Natural killer cell treated with Interleukin-12 subunit alpha and Interleukin-12 subunit beta and Interleukin-15 and Interleukin-18, amount 100 ng/mL, for 72 hours (primary cell): ENCODE measurements around the gene TBC1D30. TPM values are rescaled to one million over a fixed set of nuclear protein-coding genes. Genes with fewer than 3 reads are reported as not detected.
"Not testable (repeated sequence)": the region's sequence is repeated elsewhere in the genome, so short reads cannot be mapped to it uniquely, and the experiment has no call there.

Experiments
- ATAC-seq, 2 donors: fragments of 150-1000 bp; cut with Tn5 transposase in 1 of 2; sonication (Bioruptor Pico), chemical (Tn5 transposase) in 1 of 2; 2 replicates each; pipeline ENCODE4 v1.10.0; 2021
- DNase-seq: peaks from one replicate; pipeline ENCODE4 v3.0.0; 2022; ENCODE audit warnings: low spot score
- H3K27ac Mint-ChIP-seq, 2 donors: 1 replicate in 1 of 2; 2 replicates in 1 of 2; pipeline ENCODE4 v1.8.0; 2022; ENCODE audit warnings: mixed read lengths in 2 of 2, mild to moderate bottlenecking in 1 of 2, moderate library complexity in 1 of 2
- H3K27me3 Mint-ChIP-seq, 2 donors: 1 replicate in 1 of 2; 2 replicates in 1 of 2; pipeline ENCODE4 v1.8.0; 2022; ENCODE audit warnings: mixed read lengths in 2 of 2
- H3K36me3 Mint-ChIP-seq: one replicate; pipeline ENCODE4 v1.8.0; 2022; ENCODE audit warnings: mixed read lengths
- H3K4me1 Mint-ChIP-seq, 2 donors: 1 replicate in 1 of 2; 2 replicates in 1 of 2; pipeline ENCODE4 v1.8.0; 2022; ENCODE audit warnings: low read depth in 2 of 2, mixed read lengths in 2 of 2, mild to moderate bottlenecking in 1 of 2
- H3K4me3 Mint-ChIP-seq: one replicate; pipeline ENCODE4 v1.8.0; 2022; ENCODE audit warnings: mixed read lengths
- H3K9me3 Mint-ChIP-seq: 2 replicates; pipeline ENCODE4 v1.8.0; 2022; ENCODE audit warnings: mixed read lengths
- total RNA-seq, 2 donors: library from RNA; stranded (reverse); gene quantifications; one replicate each; pipeline ENCODE4 v1.2.3, GENCODE V29; 2022

The TBC1D30 gene
- total RNA-seq, 2 donors from 2014 or later, result 1.1 TPM

DNA sequence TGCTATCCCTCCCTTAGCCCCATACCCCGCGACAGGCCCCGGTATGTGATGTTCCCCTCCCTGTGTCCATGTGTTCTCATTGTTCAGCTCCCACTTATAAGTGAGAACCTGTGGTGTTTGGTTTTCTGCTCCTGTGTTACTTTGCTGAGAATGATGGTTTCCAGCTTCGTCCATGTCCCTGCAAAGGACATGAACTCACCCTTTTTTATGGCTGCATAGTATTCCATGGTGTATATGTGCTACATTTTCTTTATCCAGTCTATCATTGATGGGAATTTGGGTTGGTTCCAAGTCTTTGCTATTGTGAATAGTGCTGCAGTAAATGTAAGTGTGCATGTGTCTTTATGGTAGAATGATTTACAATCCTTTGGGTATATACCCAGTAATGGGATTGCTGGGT lies 24.0 kb downstream of the TBC1D30 start:
- Mint-ChIP-seq H3K36me3 (peaks cover 26% of the 10 kb centered on the region), H3K27me3 (peaks cover 7 to 23% of the 10 kb centered on the region in 2 donors)
- not testable (repeated sequence) for DNase-seq, ATAC-seq, H3K9me3 Mint-ChIP-seq, H3K4me3 Mint-ChIP-seq, H3K27ac Mint-ChIP-seq, H3K4me1 Mint-ChIP-seq

- Mint-ChIP-seq H3K36me3 (no peaks in the 10 kb centered on the region), H3K27me3 (peaks cover 2 to 15% of the 10 kb centered on the region in 2 donors), H3K27ac (no peak overlapping the region), H3K9me3 (no peaks in the 10 kb centered on the region), H3K4me3 (no peak overlapping the region), H3K4me1 (no peaks in the 10 kb centered on the region)
- DNase-seq (no peak), ATAC-seq (peak in 1 of 2 donors; percentile 56)
Observed at GRCh38 chr12:64858882-64859605, 34.6 kb downstream of the TBC1D30 start.

GRCh38 chr12:64860446-64860998 lies 36.1 kb downstream of the TBC1D30 start:
- DNase-seq (no peak), ATAC-seq (no peak)
- no peak overlapping the region for H3K27ac Mint-ChIP-seq
- H3K36me3 Mint-ChIP-seq, result no peaks in the 10 kb centered on the region
- H3K9me3 Mint-ChIP-seq, result no peaks in the 10 kb centered on the region
- H3K4me3 Mint-ChIP-seq, result no peak overlapping the region
- no peaks in the 10 kb centered on the region for H3K4me1 Mint-ChIP-seq
- peaks cover 2 to 12% of the 10 kb centered on the region in 2 donors for H3K27me3 Mint-ChIP-seq

DNA sequence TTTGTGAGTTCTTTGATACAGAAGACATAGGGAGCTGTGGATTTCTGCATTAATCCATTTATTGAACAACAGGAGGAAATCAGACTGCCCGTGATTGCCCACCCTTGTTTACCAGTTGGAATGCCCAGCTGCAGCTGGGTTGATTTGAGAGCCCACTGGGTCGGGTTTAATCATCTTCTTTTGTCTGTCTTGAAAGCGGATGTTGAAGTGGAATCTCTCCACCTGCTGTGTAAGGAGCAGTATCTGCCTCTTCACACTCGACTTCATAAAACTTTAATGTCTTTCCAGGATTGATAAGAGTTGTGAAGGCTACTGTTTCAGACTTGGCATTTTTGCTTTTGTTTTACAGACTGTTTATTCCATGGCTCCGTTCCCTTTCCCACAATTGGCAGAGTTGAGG lies 39.9 kb downstream of the TBC1D30 start:
- peaks cover 10 to 28% of the 10 kb centered on the region in 2 donors for H3K27me3 Mint-ChIP-seq
- DNase-seq (no peak), ATAC-seq (no peak)
- no peaks in the 10 kb centered on the region for H3K9me3 Mint-ChIP-seq
- H3K4me1 Mint-ChIP-seq, result no peaks in the 10 kb centered on the region
- H3K27ac Mint-ChIP-seq, result no peak overlapping the region
- no peaks in the 10 kb centered on the region for H3K36me3 Mint-ChIP-seq
- no peak overlapping the region for H3K4me3 Mint-ChIP-seq

- Mint-ChIP-seq H3K27me3 (peaks cover 0 to 4% of the 10 kb centered on the region in 2 donors), H3K36me3 (no peaks in the 10 kb centered on the region), H3K27ac (no peak overlapping the region), H3K4me1 (no peaks in the 10 kb centered on the region), H3K9me3 (no peaks in the 10 kb centered on the region), H3K4me3 (no peak overlapping the region)
- DNase-seq (no peak), ATAC-seq (no peak)
Observed at GRCh38 chr12:64875186-64875585, 50.7 kb downstream of the TBC1D30 start.

DNA sequence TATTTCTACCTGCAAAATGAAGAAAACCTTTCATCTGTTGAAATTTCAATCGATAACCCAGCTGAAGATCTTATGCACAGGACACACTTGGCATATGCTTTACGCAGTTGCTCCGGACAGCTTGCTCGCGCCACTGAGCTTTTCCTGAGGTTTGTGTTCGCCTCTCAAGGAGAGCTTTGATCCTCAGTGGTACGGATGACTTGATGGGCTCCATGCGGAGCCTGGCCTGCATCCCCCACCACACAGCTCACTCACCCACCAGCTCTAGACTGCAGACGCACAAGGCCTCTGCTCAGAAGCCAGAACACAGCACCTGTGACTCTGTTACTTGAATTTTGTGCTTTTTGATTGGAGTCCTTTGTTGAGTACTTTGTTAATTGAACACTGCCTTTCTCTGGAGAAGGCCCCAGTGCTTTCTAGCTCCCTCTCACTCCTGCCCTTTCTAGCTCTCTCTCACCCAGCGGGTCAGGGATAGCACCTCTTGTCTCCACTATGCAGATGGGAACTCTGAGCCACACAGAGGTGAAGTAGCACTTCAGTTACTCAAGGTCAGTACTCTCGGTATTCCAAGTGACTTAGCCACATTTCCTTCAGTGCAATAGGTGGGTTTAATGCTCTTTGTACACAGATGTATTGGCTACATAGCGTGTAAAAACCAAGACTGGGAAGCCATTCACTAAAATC lies 52.1 kb downstream of the TBC1D30 start:
- Mint-ChIP-seq H3K27me3 (peaks cover 0 to 4% of the 10 kb centered on the region in 2 donors), H3K27ac (no peak overlapping the region), H3K4me1 (no peaks in the 10 kb centered on the region), H3K9me3 (no peaks in the 10 kb centered on the region), H3K36me3 (no peaks in the 10 kb centered on the region), H3K4me3 (no peak overlapping the region)
- no peak for DNase-seq
- ATAC-seq, result no peak

GRCh38 chr12:64877363-64878004 lies 53.0 kb downstream of the TBC1D30 start:
- H3K27ac Mint-ChIP-seq, result no peak overlapping the region
- H3K36me3 Mint-ChIP-seq, result no peaks in the 10 kb centered on the region
- H3K27me3 Mint-ChIP-seq, result peaks cover 2 to 4% of the 10 kb centered on the region in 2 donors
- DNase-seq, result no peak
- H3K9me3 Mint-ChIP-seq, result no peaks in the 10 kb centered on the region
- no peak overlapping the region for H3K4me3 Mint-ChIP-seq
- peak in 1 of 2 donors; percentile 29 for ATAC-seq
- no peaks in the 10 kb centered on the region for H3K4me1 Mint-ChIP-seq

GRCh38 chr12:64882687-64883086 lies 58.2 kb downstream of the TBC1D30 start:
- ATAC-seq, result no peak
- H3K9me3 Mint-ChIP-seq, result no peaks in the 10 kb centered on the region
- no peak for DNase-seq
- no peak overlapping the region for H3K27ac Mint-ChIP-seq
- no peaks in the 10 kb centered on the region for H3K4me1 Mint-ChIP-seq
- H3K4me3 Mint-ChIP-seq, result no peak overlapping the region
- no peaks in the 10 kb centered on the region for H3K36me3 Mint-ChIP-seq
- H3K27me3 Mint-ChIP-seq, result peaks cover 8 to 11% of the 10 kb centered on the region in 2 donors

GRCh38 chr12:64883264-64884163 lies 59.1 kb downstream of the TBC1D30 start:
- no peak overlapping the region for H3K27ac Mint-ChIP-seq
- no peaks in the 10 kb centered on the region for H3K36me3 Mint-ChIP-seq
- peaks cover 8 to 11% of the 10 kb centered on the region in 2 donors for H3K27me3 Mint-ChIP-seq
- no peaks in the 10 kb centered on the region for H3K4me1 Mint-ChIP-seq
- no peak overlapping the region for H3K4me3 Mint-ChIP-seq
- no peak for DNase-seq
- H3K9me3 Mint-ChIP-seq, result no peaks in the 10 kb centered on the region
- ATAC-seq, result no peak

DNA sequence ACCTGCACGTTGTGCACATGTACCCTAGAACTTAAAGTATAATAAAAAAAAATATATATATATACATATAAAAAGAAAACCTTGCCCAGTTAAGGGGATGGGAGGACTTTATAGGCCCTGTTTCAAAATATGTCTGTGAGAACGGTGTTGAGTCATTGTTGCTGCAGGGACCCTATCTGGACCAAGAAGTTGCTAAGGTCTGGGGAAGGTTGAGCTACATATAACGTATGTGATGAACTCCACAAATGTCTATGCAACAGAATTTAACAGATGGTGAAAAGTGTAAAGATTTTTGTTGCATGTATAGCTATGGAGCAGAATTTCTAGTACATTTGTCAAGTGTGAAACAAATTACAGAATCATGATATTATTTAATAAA lies 59.7 kb downstream of the TBC1D30 start:
- Mint-ChIP-seq H3K27ac (no peak overlapping the region), H3K27me3 (peaks cover 8 to 9% of the 10 kb centered on the region in 2 donors), H3K36me3 (no peaks in the 10 kb centered on the region), H3K4me1 (no peaks in the 10 kb centered on the region), H3K4me3 (no peak overlapping the region), H3K9me3 (no peaks in the 10 kb centered on the region)
- ATAC-seq (no peak), DNase-seq (no peak)

DNA sequence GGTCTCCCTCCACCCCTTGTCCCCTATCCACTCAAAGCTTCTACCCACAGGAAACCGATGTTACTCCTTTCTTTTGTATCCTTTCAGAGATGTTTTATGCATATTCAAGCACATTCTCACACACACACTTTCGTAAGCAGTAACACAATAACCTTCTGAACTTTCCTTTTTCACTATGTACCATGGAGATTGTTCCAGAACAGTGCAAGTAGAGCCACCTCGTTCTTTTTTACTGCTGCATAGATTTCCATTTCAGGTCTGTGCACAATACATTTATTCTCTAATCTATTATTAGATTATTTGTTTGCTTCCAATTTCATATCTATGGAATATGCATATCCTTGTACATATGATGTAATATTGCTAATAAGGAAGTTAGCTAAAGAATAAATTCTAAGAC lies 60.3 kb downstream of the TBC1D30 start:
- DNase-seq (no peak), ATAC-seq (no peak)
- H3K9me3 Mint-ChIP-seq, result no peaks in the 10 kb centered on the region
- H3K27ac Mint-ChIP-seq, result no peak overlapping the region
- peaks cover 8% of the 10 kb centered on the region in 2 donors for H3K27me3 Mint-ChIP-seq
- H3K4me3 Mint-ChIP-seq, result no peak overlapping the region
- no peaks in the 10 kb centered on the region for H3K36me3 Mint-ChIP-seq
- H3K4me1 Mint-ChIP-seq, result no peaks in the 10 kb centered on the region

DNA sequence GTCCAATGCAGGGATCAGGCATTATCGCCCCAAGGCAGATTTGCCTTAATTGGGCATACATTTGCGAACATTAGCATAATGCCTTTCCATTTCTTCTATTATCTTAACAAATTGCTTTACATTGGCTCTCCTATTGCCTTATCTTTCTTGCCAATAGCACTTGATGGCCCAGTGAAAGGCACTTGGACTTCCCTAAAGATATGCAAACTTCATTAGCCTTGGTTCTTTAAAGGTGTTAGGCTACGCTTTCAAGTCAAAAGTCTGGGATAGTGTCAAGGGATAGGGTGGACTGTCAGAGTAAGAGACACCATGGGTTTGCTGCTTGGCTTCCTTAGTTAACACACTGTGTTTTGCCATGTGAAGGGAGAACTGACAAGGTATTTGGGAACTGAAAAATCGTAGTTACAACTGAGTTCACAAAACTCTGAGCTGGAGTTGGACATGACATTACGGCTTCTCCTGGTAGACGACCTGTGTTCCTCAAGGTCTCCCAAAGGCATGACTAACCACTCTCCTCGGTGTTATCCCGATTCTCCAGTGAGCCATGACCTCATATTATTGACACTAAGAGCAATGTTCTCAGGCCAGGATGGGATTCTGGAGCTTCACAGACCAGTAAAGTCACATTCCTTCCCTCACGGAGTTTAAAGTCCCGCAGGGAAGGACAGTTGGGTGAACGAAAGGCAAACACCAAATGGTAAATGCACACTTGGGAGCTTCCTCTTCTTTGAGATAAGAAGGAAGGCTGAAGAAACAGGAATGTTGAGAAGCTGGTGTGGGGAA lies 65.2 kb downstream of the TBC1D30 start:
- H3K4me3 Mint-ChIP-seq, result no peak overlapping the region
- no peaks in the 10 kb centered on the region for H3K9me3 Mint-ChIP-seq
- no peaks in the 10 kb centered on the region for H3K4me1 Mint-ChIP-seq
- ATAC-seq (no peak), DNase-seq (no peak)
- H3K27me3 Mint-ChIP-seq, result peaks cover 10 to 20% of the 10 kb centered on the region in 2 donors
- no peaks in the 10 kb centered on the region for H3K36me3 Mint-ChIP-seq
- H3K27ac Mint-ChIP-seq, result no peak overlapping the region
